Activated CD8-positive, alpha-beta memory T cell treated with anti-CD3 and anti-CD28 coated beads, Interleukin-2, amount 50 U/mL, for 48 hours (primary cell): ENCODE data around the gene BUD13.

ENCODE experiments used
- DNase-seq: peaks from one replicate; pipeline ENCODE4 v3.0.0-alpha.2; 2020

BUD13 gene

GRCh38 chr11:116742104-116742503 lies 30.7 kb downstream of the BUD13 start:
- DNase-seq, result no peak

- no peak for DNase-seq
Observed at GRCh38 chr11:116740741-116741140, 32.0 kb downstream of the BUD13 start.

GRCh38 chr11:116738975-116739374 lies 33.8 kb downstream of the BUD13 start:
- DNase-seq, result no peak

GRCh38 chr11:116736763-116737162 lies 36.0 kb downstream of the BUD13 start:
- no peak for DNase-seq

- DNase-seq, result no peak
Observed at GRCh38 chr11:116733969-116734508, 38.7 kb downstream of the BUD13 start.

- DNase-seq, result no peak
Observed at GRCh38 chr11:116733043-116733755, 39.6 kb downstream of the BUD13 start.

GRCh38 chr11:116732271-116733042 lies 40.3 kb downstream of the BUD13 start:
- peak; percentile 82 for DNase-seq

- DNase-seq, result no peak
Observed at GRCh38 chr11:116731821-116732220, 41.0 kb downstream of the BUD13 start.

GRCh38 chr11:116731097-116731761 lies 41.6 kb downstream of the BUD13 start:
- no peak for DNase-seq

- DNase-seq, result no peak
Observed at GRCh38 chr11:116730601-116731000, 42.2 kb downstream of the BUD13 start.

- DNase-seq, result no peak
Observed at GRCh38 chr11:116730241-116730561, 42.6 kb downstream of the BUD13 start.

GRCh38 chr11:116729501-116730240 lies 43.1 kb downstream of the BUD13 start:
- DNase-seq, result no peak

GRCh38 chr11:116727990-116728389 lies 44.8 kb downstream of the BUD13 start:
- no peak for DNase-seq

- no peak for DNase-seq
Observed at GRCh38 chr11:116725434-116726221, 47.2 kb downstream of the BUD13 start.

GRCh38 chr11:116724813-116725212 lies 48.0 kb downstream of the BUD13 start:
- DNase-seq, result no peak

- no peak for DNase-seq
Observed at GRCh38 chr11:116723511-116723910, 49.3 kb downstream of the BUD13 start.

- DNase-seq, result no peak
Observed at GRCh38 chr11:116721988-116722387, 50.8 kb downstream of the BUD13 start.

- DNase-seq, result no peak
Observed at GRCh38 chr11:116720895-116721294, 51.9 kb downstream of the BUD13 start.

- DNase-seq, result no peak
Observed at GRCh38 chr11:116718955-116719501, 53.8 kb downstream of the BUD13 start.

- DNase-seq, result no peak
Observed at GRCh38 chr11:116716621-116717020, 56.2 kb downstream of the BUD13 start.

GRCh38 chr11:116715383-116715782 lies 57.4 kb downstream of the BUD13 start:
- DNase-seq, result no peak

- no peak for DNase-seq
Observed at GRCh38 chr11:116714902-116715301, 57.9 kb downstream of the BUD13 start.
